Measurements from ENCODE around the gene GRM2.

GRM2 gene

DNA sequence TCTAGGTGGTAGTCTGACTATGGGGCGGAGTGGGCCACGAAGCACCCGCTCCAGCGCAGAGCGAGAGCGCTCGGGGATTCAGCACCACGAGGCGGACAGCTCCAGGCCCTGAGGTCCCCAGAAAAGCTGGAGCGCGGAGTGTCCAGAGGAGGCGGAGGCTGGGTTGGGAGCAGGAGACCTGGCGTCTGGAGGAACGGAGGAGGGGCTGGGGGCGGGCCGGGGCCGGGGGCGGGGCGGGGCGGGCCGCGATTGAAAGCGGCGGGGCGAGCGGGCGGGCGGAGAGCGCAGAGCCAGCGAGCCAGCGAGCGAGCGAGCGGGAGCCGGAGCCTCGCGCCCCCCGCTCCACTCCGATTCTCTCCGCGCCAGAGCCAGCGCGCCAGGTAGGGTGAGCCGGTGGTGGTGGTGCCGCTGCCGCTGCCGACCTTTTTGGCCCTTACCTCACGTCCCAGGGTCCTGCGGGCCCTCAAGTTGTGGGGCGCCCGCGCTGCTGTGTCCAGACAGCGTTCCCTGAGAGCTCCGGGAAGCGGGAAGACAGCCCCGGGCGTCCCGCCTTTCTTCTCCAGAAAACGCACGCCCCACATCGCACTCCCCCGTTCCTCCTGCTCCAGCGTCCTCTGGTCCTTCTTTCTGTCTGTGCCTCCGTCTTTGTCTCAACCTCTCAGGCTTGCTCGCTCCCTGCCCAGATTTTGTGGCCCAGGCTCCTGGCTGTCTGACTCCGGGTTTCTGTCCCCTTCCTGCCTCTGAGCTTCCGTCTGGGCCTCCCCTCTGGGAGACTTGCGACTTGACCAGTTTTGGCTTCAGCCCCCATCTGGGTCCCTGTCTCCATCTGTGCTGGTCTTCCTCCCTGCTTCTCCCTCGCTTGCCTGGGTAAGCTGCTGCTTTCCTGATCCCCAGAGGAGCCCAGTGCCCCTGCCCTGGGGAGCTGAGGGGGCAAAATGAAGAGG, at the start of gene GRM2:
Gene GRM2 (plus strand): TSS at position 281 of the 944 bp plus-strand sequence. CDS start 1,916 bp downstream, outside the sequence.
- peak; percentile 32 for DNase-seq

- no peak for DNase-seq
Observed at GRCh38 chr3:51657234-51657633, 49.6 kb upstream of the GRM2 start.

GRCh38 chr3:51659942-51660341, 46.9 kb upstream of the GRM2 start:
- no peak for DNase-seq

DNA sequence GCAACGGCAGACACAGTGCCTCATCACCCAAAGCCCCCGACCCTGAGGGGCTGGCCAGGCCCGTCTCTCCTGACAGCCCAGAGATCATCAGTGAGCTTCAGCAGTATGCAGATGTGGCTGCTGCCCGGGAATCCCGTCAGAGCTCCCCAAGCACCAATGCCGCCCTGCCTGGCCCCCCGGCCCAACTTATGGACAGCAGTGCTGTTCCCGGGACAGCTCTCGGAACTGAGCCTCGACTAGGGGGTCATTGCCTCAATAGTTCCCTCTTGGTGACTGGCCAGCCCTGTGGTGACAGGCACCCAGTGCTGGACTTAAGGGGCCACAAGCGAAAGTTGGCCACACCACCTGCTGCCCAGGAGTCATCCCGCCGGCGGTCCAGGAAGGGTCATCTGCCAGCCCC, 44.4 kb upstream of the GRM2 start:
- DNase-seq: no peak

DNA sequence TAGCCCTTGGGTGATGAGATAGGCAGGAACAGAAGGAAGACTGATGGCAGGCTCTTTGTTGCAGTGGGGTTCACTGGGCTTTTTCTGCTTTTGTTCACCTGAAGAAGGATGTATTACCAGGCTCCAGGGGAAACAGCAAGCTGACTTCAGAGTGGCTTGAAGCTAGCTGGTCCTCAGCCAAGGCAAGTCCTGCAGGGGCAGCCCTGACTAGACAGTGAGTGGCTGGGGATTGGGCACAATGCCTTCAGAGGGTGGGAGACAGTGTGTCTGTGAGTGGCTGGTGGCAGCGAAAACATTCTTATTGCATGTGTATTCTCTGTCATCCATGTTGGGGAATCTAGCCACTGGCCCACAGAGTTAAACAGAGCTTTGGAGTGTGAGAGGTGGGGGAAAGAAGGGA, 38.1 kb upstream of the GRM2 start:
- no peak for DNase-seq

GRCh38 chr3:51669241-51670052, 37.4 kb upstream of the GRM2 start:
- peak; percentile 72 for DNase-seq

DNA sequence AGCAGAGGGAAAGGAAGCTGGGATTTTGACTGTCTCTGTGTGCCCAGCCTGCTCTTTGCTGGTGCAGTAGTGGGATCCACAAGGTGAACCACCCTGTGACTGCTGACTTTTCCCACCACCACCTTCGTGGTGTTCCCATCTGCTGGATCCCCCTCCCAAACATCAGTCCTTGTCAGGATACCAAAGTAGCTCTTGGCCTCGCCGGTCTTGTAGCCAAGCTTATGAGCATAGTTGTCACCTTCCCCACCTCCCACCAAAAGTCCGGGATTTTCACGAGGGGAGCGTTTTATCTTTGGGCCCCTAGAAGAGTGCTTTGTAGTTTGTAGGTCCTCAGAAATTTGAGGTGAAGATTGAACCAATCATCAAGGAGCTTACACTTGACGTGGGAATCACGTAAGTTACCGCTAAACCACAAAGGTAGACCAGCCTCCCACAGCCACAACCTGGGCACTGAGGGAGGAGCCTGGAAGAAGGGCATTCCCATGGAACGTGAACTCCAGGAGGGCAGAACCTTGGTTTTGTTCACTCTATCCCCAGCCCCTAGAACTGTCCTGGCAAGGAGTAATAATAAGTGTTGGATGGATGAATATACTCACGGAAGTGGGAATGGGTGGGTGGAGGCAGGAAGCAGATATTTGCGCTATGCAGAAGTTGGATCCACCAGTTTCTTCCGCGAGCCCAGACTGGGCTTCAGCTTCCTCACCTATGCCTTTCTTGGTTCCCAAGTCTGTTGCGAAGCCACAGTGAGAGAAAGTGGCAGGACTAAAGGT, 36.6 kb upstream of the GRM2 start:
- DNase-seq: no peak

DNA sequence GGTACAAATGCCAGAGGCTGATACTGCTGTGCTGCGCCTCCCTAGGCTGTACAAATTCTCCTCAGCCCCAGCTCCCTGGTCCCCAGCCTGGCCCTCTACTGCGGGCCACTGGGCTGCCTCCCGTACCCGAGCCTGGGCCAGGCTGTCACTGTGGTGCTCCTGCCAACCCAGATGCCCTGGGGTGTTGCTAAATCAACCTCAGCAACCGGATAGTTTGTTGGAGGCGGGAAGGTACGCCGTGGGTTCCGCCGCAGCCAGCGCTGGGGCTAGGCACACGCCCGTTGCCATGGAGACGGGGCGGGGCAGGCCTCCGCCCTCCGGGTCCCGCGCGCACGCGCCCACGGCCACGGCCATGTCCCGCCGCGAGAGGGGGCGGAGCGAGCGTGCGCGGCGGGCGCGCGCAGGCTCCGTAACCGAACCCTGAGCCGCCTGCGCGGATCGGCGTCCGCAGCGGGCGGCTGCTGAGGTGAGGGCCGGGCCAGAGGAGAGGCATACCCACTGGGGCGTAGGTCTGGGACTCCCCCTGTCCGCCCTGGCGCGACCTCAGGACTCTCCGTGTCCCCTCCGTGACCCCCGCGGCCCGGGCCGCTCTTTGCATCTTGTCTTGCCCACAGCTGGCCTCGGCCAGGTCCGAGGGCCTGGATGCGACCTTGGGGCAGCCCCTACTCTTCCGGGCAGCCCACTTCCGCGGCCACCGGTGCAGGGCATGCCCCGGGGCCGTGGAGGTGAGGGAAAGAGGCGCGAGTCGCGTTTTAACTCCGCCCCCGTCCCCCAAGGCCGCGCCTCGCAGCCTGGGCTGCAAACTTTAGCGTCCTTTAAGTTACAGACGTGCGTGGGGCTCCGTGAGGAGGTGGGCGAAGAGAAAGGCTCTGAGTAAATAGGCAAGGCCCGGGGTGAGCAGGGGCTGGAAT, 35.8 kb upstream of the GRM2 start, which contains the start of gene TEX264:
Gene TEX264 (plus strand): TSS at position 430 of the 911 bp plus-strand sequence. CDS start 3,053 bp downstream, outside the sequence.
- DNase-seq: peak; percentile 78

- DNase-seq: peak; percentile 42
Observed at GRCh38 chr3:51671734-51672475, 35.0 kb upstream of the GRM2 start.

- DNase-seq: no peak
Observed at GRCh38 chr3:51673181-51673801, 33.6 kb upstream of the GRM2 start.

DNA sequence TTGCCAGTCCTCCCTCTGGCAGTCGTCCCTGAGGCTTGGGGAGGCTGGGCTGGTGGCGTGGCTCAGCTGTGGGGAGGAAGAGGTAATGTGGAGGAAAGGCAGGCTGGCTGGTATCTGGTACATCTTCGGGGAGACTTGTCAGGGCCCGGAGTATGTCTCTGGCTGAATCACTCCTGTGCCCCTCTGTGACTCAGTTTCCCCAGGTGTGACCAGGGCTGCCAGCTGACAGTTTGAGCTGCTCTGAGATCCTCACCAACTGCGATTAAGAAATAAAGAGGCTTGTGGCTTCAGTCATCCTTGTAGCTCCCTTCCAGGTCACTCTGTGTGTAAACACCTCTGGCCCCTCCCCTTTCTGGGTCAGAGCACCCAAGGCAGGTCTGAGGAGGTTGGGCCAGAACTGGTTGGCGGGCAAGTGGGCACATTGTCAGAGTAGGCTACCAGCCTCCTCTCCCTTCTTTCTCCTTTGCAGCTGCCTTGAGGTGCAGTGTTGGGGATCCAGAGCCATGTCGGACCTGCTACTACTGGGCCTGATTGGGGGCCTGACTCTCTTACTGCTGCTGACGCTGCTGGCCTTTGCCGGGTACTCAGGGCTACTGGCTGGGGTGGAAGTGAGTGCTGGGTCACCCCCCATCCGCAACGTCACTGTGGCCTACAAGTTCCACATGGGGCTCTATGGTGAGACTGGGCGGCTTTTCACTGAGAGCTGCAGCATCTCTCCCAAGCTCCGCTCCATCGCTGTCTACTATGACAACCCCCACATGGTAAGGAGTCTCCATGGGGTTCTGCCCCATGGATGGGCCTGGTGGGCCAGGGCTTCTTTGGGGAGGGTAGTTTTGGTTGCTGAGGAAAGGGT, 32.8 kb upstream of the GRM2 start:
- DNase-seq: no peak

DNA sequence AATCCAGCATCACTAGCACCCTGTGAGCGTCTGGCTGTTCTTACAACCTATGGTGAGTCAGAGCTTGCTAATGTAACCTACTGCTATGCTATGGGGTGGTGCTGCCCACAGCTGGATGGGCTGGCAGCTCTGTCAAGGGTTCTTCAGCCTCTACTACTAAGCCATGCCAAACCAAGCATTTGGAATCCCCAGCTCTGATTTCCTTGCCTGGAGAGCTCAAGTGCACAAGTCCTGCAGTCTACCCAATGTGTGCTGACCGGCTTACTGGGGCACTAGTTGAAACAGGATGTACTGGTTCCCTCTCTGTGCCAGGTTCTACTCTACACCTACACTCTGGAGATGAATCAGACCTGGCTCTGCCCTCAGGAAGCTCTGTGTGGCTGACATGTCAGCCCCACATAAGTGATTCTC, 31.7 kb upstream of the GRM2 start:
- DNase-seq: peak; percentile 53

GRCh38 chr3:51676102-51676640, 30.7 kb upstream of the GRM2 start:
- DNase-seq: no peak

GRCh38 chr3:51677358-51677757, 29.5 kb upstream of the GRM2 start:
- DNase-seq: no peak

- no peak for DNase-seq
Observed at GRCh38 chr3:51678186-51678585, 28.7 kb upstream of the GRM2 start.

DNA sequence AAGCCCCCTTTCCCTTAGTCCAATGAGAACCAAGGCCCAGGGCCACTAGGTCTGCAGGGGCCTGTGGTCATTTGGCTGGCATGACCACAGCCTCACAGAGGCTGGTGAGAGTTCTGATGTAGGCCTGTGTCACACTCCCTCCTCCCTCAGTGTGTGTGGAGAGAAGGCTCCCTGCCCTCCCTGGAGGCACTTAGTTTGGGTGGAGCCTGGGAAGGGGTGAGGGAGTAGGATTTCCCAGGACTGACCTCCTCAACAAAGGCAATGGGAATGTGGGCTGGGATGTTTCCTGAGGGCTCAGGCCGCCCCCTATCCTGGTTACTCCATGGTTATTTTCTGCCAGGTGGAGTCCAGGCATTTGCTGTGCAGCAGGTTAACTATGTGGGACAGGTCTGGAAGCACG, 28.2 kb upstream of the GRM2 start:
- no peak for DNase-seq

GRCh38 chr3:51679318-51679717, 27.6 kb upstream of the GRM2 start:
- DNase-seq: no peak

DNA sequence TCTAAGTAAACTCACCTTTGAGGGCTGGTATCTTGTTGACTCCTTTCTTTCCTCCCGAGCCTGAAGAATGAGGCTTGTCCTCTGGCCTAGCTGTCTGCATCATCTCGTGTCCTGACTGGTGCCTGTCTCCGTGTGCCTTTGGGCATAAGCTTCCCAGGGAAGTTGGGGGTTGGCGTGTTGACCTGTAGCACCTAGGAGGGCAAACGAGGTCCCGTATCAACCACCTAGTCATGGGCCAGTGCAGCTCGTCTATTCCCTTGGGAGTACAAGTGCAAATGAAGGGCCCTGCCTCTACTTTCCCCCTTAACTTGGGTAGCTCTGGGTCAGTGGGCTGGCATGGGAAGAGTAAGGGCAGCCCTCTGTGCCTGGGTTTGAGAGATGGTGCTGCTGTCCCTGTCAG, 27.1 kb upstream of the GRM2 start:
- DNase-seq: no peak

DNA sequence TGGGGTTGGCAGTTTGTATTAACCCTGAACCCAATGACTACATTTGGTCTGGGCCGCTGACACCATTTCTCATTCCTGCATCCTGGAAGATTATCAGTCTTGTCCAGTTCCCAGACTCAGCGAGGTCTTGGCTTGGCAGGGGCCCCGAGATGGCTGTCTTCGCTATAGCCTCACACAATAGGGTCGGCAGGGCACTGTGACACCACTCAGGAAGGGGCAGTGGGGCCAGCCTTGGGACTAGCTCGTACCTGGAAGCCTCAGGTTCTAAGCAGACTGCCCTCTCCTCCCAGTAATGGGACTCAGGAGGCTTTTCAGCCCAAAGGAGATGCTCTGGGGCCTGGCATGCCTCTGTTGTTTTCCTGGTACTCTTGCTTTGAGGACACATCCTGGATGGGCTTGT, 26.7 kb upstream of the GRM2 start:
- DNase-seq: no peak

Data from HCEC 1CT (cell line).